ENCODE data around the gene CLK3.
"Not testable (repeated sequence)": the region's sequence is repeated elsewhere in the genome, so short reads cannot be mapped to it uniquely, and the experiment has no call there.

CLK3 gene

GRCh38 chr15:74622758-74623157 is 7.1 kb downstream of the CLK3 start:
- Histone ChIP-seq H3K4me1 (ENCODE audit: insufficient read depth, low read length) (no peaks in the 10 kb centered on the region), H3K27me3 (ENCODE audit: insufficient read depth, low read length) (no peaks in the 10 kb centered on the region), H3K9me3 (ENCODE audit: insufficient read depth, low read depth, low read length) (no peaks in the 10 kb centered on the region), H3K36me3 (ENCODE audit: insufficient read depth, low read length) (peaks cover 87% of the 10 kb centered on the region), H3K27ac (ENCODE audit: low read depth, low read length) (no peak overlapping the region), H3K4me3 (ENCODE audit: low read length) (no peak overlapping the region), H3K9ac (ENCODE audit: low read depth, low read length) (no peak overlapping the region)
- 95% methylated on average over 2 of the region's 3 CpGs for WGBS

- WGBS = 91% methylated on average over 7 of the region's 7 CpGs
- H3K27me3 ChIP-seq (ENCODE audit: insufficient read depth, low read length) = no peaks in the 10 kb centered on the region
- no peak overlapping the region for H3K9ac ChIP-seq (ENCODE audit: low read depth, low read length)
- H3K4me3 ChIP-seq (ENCODE audit: low read length) = no peak overlapping the region
- no peak overlapping the region for H3K27ac ChIP-seq (ENCODE audit: low read depth, low read length)
- peaks cover 98% of the 10 kb centered on the region for H3K36me3 ChIP-seq (ENCODE audit: insufficient read depth, low read length)
- H3K9me3 ChIP-seq (ENCODE audit: insufficient read depth, low read depth, low read length) = no peaks in the 10 kb centered on the region
- no peaks in the 10 kb centered on the region for H3K4me1 ChIP-seq (ENCODE audit: insufficient read depth, low read length)
Observed at GRCh38 chr15:74624020-74624602, 8.5 kb downstream of the CLK3 start.

- H3K27ac ChIP-seq (ENCODE audit: low read depth, low read length) = no peak overlapping the region
- peaks cover 96% of the 10 kb centered on the region for H3K36me3 ChIP-seq (ENCODE audit: insufficient read depth, low read length)
- H3K9me3 ChIP-seq (ENCODE audit: insufficient read depth, low read depth, low read length) = no peaks in the 10 kb centered on the region
- no peak overlapping the region for H3K9ac ChIP-seq (ENCODE audit: low read depth, low read length)
- H3K4me1 ChIP-seq (ENCODE audit: insufficient read depth, low read length) = no peaks in the 10 kb centered on the region
- 86% methylated on average over 6 of the region's 6 CpGs for WGBS
- no peak overlapping the region for H3K4me3 ChIP-seq (ENCODE audit: low read length)
- no peaks in the 10 kb centered on the region for H3K27me3 ChIP-seq (ENCODE audit: insufficient read depth, low read length)
Observed at GRCh38 chr15:74625693-74626092, 10.1 kb downstream of the CLK3 start.

- no peaks in the 10 kb centered on the region for H3K9me3 ChIP-seq (ENCODE audit: insufficient read depth, low read depth, low read length)
- H3K4me1 ChIP-seq (ENCODE audit: insufficient read depth, low read length) = no peaks in the 10 kb centered on the region
- WGBS = 96% methylated on average over 7 of the region's 7 CpGs
- no peak overlapping the region for H3K27ac ChIP-seq (ENCODE audit: low read depth, low read length)
- no peak overlapping the region for H3K4me3 ChIP-seq (ENCODE audit: low read length)
- no peaks in the 10 kb centered on the region for H3K27me3 ChIP-seq (ENCODE audit: insufficient read depth, low read length)
- H3K36me3 ChIP-seq (ENCODE audit: insufficient read depth, low read length) = peaks cover 97% of the 10 kb centered on the region
- H3K9ac ChIP-seq (ENCODE audit: low read depth, low read length) = no peak overlapping the region
Observed at GRCh38 chr15:74626336-74626735, 10.7 kb downstream of the CLK3 start.

GRCh38 chr15:74626752-74627692 is 11.4 kb downstream of the CLK3 start:
- H3K9me3 ChIP-seq (ENCODE audit: insufficient read depth, low read depth, low read length) = no peaks in the 10 kb centered on the region
- H3K27me3 ChIP-seq (ENCODE audit: insufficient read depth, low read length) = no peaks in the 10 kb centered on the region
- no peak overlapping the region for H3K27ac ChIP-seq (ENCODE audit: low read depth, low read length)
- H3K9ac ChIP-seq (ENCODE audit: low read depth, low read length) = no peak overlapping the region
- no peaks in the 10 kb centered on the region for H3K4me1 ChIP-seq (ENCODE audit: insufficient read depth, low read length)
- H3K36me3 ChIP-seq (ENCODE audit: insufficient read depth, low read length) = peaks cover 95% of the 10 kb centered on the region
- 95% methylated on average over 9 of the region's 10 CpGs for WGBS
- H3K4me3 ChIP-seq (ENCODE audit: low read length) = no peak overlapping the region

- Histone ChIP-seq H3K27ac (ENCODE audit: low read depth, low read length) (no peak overlapping the region), H3K9ac (ENCODE audit: low read depth, low read length) (no peak overlapping the region), H3K27me3 (ENCODE audit: insufficient read depth, low read length) (no peaks in the 10 kb centered on the region), H3K36me3 (ENCODE audit: insufficient read depth, low read length) (peaks cover 95% of the 10 kb centered on the region), H3K4me1 (ENCODE audit: insufficient read depth, low read length) (no peaks in the 10 kb centered on the region), H3K9me3 (ENCODE audit: insufficient read depth, low read depth, low read length) (no peaks in the 10 kb centered on the region), H3K4me3 (ENCODE audit: low read length) (no peak overlapping the region)
- WGBS = 94% methylated on average over 5 of the region's 5 CpGs
Observed at GRCh38 chr15:74627766-74628165, 12.1 kb downstream of the CLK3 start.

- Histone ChIP-seq H3K27me3 (ENCODE audit: insufficient read depth, low read length) (no peaks in the 10 kb centered on the region), H3K27ac (ENCODE audit: low read depth, low read length) (no peak overlapping the region), H3K9me3 (ENCODE audit: insufficient read depth, low read depth, low read length) (no peaks in the 10 kb centered on the region), H3K36me3 (ENCODE audit: insufficient read depth, low read length) (peaks cover 95% of the 10 kb centered on the region), H3K9ac (ENCODE audit: low read depth, low read length) (no peak overlapping the region), H3K4me3 (ENCODE audit: low read length) (no peak overlapping the region), H3K4me1 (ENCODE audit: insufficient read depth, low read length) (no peaks in the 10 kb centered on the region)
- WGBS = 96% methylated on average over 3 of the region's 3 CpGs
Observed at GRCh38 chr15:74628199-74628598, 12.6 kb downstream of the CLK3 start.

- H3K9me3 ChIP-seq (ENCODE audit: insufficient read depth, low read depth, low read length) = no peaks in the 10 kb centered on the region
- no peaks in the 10 kb centered on the region for H3K27me3 ChIP-seq (ENCODE audit: insufficient read depth, low read length)
- H3K4me1 ChIP-seq (ENCODE audit: insufficient read depth, low read length) = no peaks in the 10 kb centered on the region
- H3K9ac ChIP-seq (ENCODE audit: low read depth, low read length) = no peak overlapping the region
- no peak overlapping the region for H3K27ac ChIP-seq (ENCODE audit: low read depth, low read length)
- 94% methylated on average over 5 of the region's 5 CpGs for WGBS
- H3K4me3 ChIP-seq (ENCODE audit: low read length) = no peak overlapping the region
- peaks cover 93% of the 10 kb centered on the region for H3K36me3 ChIP-seq (ENCODE audit: insufficient read depth, low read length)
Observed at GRCh38 chr15:74628949-74629348, 13.3 kb downstream of the CLK3 start.

GRCh38 chr15:74629696-74630095 is 14.1 kb downstream of the CLK3 start:
- not testable (repeated sequence) for H3K27ac ChIP-seq (ENCODE audit: low read depth, low read length); H3K4me3 ChIP-seq (ENCODE audit: low read length); H3K9ac ChIP-seq (ENCODE audit: low read depth, low read length); H3K4me1 ChIP-seq (ENCODE audit: insufficient read depth, low read length); H3K9me3 ChIP-seq (ENCODE audit: insufficient read depth, low read depth, low read length); H3K27me3 ChIP-seq (ENCODE audit: insufficient read depth, low read length)
- WGBS = 95% methylated on average over 10 of the region's 10 CpGs
- peaks cover 93% of the 10 kb centered on the region for H3K36me3 ChIP-seq (ENCODE audit: insufficient read depth, low read length)

GRCh38 chr15:74630284-74631086 is 14.8 kb downstream of the CLK3 start:
- Histone ChIP-seq H3K4me1 (ENCODE audit: insufficient read depth, low read length) (no peaks in the 10 kb centered on the region), H3K9ac (ENCODE audit: low read depth, low read length) (no peak overlapping the region), H3K27ac (ENCODE audit: low read depth, low read length) (no peak overlapping the region), H3K36me3 (ENCODE audit: insufficient read depth, low read length) (peaks cover 92% of the 10 kb centered on the region), H3K4me3 (ENCODE audit: low read length) (no peak overlapping the region), H3K27me3 (ENCODE audit: insufficient read depth, low read length) (no peaks in the 10 kb centered on the region), H3K9me3 (ENCODE audit: insufficient read depth, low read depth, low read length) (no peaks in the 10 kb centered on the region)
- WGBS = 92% methylated on average over 6 of the region's 6 CpGs

GRCh38 chr15:74631087-74631385 is 15.4 kb downstream of the CLK3 start:
- H3K27ac ChIP-seq (ENCODE audit: low read depth, low read length) = no peak overlapping the region
- H3K9ac ChIP-seq (ENCODE audit: low read depth, low read length) = no peak overlapping the region

More at GRCh38 chr15:74631087-74631385, 15.4 kb downstream of the CLK3 start:
- Histone ChIP-seq H3K9me3 (ENCODE audit: insufficient read depth, low read depth, low read length) (no peaks in the 10 kb centered on the region), H3K4me3 (ENCODE audit: low read length) (no peak overlapping the region), H3K27me3 (ENCODE audit: insufficient read depth, low read length) (no peaks in the 10 kb centered on the region), H3K36me3 (ENCODE audit: insufficient read depth, low read length) (peaks cover 87% of the 10 kb centered on the region), H3K4me1 (ENCODE audit: insufficient read depth, low read length) (no peaks in the 10 kb centered on the region)
- 90% methylated on average over 3 of the region's 3 CpGs for WGBS
